Stimulated activated naive CD4-positive, alpha-beta T cell treated with Interleukin-2 at 50 U/mL for 16 hours (primary cell): ENCODE data around the gene POLR3B.
A peak's percentile ranks its signal among the peaks of the same experiment; 100 is the strongest.
"Not testable (repeated sequence)": the region's sequence is repeated elsewhere in the genome, so short reads cannot be mapped to it uniquely, and the experiment has no call there.

ENCODE experiments used
- DNase-seq: peaks from one replicate; lab custom pipeline; 2025; lab: John Stamatoyannopoulos, UW

POLR3B gene

DNA sequence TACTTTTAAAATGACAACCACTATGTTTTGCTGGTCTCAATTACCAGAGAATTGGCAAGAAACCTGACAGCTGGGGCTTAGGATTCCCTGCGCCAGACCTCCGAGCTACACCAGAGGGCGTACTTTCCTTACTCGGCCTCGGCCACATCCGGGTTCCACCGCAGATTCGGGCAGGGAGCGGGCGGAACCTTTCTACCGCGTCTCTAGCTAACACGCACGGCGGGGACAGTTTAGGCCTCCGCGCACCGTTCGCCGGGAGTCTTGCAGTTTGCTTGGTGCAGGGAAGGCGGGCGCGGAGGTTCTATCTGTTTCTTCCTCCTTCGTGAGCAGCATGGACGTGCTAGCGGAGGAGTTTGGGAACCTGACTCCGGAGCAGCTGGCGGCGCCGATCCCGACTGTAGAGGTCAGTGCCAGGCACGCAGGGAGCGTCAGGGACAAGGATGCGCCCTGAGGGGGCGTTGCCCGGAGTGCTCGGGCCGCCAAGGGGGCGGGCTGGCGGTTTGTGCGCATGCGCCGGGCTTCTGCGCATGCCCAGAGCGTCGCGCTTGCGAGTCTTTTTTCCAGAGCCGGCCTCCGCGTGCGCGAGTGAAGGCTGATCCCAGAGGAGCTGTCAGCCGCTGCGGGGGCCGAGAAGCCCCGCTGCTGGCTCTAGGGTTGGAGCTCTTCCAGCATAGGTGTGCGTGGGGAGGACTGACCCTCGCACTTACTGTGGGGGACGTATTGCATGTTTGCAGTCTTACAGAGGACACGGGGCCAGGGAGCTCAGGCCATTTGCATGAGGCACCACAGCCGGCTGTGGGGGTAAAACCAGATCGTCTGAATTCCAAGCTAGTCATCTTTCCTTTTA is at the start of gene POLR3B:
Gene POLR3B (plus strand): TSS at position 200 of the 847 bp plus-strand sequence. CDS start 132 bp downstream, at position 332.
- peak; percentile 95 for DNase-seq

GRCh38 chr12:106308121-106308520 is 49.4 kb upstream of the POLR3B start:
- DNase-seq: no peak

DNA sequence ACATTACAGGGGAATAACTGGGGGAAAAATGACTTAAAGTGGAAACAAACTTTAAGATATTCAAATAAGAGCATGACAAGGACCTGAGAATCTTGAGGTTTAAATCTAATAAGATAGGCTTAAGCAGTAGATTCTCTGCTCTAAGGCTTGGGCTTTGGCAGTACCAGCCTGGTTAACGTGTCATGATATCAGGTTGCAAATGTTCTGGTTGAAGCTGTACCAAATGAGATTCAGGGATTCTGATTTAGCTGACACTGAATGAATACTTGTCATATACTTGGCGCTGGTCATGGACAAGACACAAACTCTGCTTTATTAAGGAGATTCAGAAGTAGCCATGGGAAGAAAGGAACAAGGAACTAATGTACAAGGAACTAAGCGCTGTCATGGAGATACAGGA is 48.9 kb upstream of the POLR3B start:
- DNase-seq: no peak

- no peak for DNase-seq
Observed at GRCh38 chr12:106309671-106310505, 47.7 kb upstream of the POLR3B start.

GRCh38 chr12:106310687-106311086 is 46.9 kb upstream of the POLR3B start:
- DNase-seq: no peak

- DNase-seq: no peak
Observed at GRCh38 chr12:106311139-106311538, 46.4 kb upstream of the POLR3B start.

GRCh38 chr12:106313413-106313812 is 44.1 kb upstream of the POLR3B start:
- not testable (repeated sequence) for DNase-seq

GRCh38 chr12:106315523-106315922 is 42.0 kb upstream of the POLR3B start:
- DNase-seq: no peak

DNA sequence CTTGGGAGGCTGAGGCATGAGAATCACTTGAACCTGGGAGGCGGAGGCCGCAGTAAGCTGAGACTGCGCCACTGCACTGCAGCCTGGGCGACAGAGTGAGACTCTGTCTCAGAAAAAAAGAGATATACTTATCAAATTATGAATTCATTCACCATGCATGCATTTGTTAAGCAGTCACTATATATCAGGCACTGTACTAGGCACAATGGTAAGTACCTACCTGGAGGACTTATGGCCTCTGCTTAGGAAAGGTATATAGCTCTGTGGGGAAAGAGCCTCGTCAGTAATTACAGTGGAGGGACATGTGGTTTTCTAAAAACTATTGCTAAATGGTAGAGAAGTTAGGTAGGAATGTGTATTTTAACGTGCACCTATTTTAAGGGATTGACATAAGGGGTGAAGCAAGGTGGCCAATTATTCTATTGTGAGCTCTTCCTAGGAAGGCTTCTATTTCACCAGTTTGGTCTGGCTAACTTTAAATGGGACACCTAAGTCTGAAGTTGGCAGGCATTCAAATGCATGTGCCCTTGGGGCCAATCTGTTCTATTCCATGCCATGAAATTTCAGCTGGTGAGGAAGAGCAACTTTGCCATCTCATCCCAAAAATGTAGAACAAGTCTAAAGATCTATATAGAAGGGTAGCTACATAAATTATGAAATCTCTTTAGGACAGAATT is 40.0 kb upstream of the POLR3B start:
- no peak for DNase-seq

- no peak for DNase-seq
Observed at GRCh38 chr12:106321139-106321850, 36.3 kb upstream of the POLR3B start.

DNA sequence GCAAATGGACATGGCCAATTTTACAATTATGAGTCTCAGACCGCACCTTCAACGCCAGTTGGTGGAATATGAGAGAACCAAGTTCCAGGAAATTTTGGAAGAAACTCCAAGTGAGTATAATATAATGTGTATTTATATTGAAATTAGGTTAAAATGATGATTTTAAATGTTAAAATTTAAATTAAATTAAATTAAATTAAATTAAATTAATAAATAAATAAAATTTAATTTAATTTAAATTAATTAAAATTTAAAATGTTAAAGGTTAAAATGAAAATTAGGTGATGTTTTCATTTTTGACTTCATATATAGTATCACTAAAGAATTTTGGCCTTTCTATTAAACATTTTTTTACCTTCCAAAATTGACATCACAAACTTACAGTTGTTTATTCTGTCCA is 34.0 kb upstream of the POLR3B start:
- no peak for DNase-seq

DNA sequence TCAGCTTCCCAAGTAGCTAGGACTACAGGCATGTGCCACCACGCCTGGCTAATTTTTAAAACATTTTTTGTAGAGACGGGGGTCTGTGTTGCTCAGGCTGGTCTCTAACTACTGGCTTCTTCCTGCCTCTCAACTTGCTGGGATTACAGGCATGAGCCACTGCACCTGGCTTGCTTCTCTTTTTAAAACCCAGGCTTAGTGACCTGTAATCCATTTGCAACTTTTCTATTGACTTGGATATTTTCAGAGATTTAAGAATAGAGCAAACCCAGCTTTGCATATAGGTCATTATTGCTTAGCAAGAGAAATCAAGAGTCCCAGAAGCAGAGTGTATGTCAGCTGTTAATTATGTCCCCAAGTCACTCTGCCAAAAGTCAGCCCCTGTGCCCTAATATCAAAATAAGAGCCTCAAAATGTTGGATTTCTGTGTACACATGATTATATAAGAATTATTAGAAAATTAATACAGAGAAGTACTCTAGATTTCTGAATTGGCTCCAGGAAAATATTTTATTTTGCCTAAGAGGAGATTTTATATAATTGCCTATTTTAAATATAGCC is 30.2 kb upstream of the POLR3B start:
- no peak for DNase-seq

- no peak for DNase-seq
Observed at GRCh38 chr12:106328735-106329134, 28.8 kb upstream of the POLR3B start.

DNA sequence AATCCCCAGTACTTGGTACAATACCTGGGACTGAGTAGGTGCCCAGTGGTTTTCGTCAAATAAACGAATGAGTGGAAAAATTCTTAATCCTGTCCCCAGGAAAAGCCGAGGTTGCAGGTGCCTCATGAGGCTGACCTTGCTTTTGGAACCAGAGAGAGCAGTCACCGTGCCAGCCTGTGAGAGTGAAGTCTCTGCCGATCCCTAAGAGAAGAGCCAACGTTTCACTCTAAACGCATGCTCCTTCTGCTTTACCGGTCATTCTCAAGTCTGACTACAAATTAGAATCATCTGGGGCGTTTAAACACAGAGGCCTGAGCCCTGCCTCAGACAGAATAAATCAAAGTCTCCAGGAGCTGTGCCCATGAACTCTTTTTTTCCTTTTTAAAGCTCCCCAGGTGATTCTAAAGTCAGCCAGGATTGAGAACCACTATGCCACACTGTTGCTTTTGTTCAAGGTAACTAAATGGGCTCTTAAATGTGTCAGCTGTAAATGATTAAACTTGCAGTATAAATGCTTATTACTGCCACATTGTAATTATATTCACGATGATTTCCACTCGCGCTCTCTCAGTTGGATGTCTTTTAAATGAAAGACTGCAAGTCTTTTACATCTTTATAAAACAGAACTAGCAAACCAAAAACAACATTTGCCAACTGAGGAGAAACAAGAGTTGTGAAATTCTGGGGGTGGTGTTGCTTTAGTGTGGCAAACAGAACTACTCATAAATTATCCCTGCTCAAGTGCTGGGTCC is 28.1 kb upstream of the POLR3B start:
- no peak for DNase-seq

- no peak for DNase-seq
Observed at GRCh38 chr12:106331599-106331998, 25.9 kb upstream of the POLR3B start.

DNA sequence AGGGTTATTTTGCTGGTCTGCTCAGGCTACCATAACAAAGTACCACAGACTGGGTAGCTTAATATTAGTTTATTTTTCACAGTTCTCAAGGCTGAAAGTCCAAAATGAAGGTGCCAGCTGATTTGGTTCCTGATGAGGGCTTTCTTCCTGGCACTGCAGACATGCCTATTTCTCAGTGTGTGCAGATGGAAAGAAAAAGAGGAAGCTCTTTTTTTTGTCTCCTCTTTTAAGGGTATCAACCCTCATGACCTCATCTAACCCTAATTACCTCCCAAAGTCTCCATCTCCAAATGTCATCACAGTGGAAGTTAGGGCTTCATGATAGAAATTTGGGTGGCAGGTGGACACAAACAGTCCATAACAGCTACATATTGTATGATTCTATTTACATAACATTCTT is 25.0 kb upstream of the POLR3B start:
- DNase-seq: no peak

DNA sequence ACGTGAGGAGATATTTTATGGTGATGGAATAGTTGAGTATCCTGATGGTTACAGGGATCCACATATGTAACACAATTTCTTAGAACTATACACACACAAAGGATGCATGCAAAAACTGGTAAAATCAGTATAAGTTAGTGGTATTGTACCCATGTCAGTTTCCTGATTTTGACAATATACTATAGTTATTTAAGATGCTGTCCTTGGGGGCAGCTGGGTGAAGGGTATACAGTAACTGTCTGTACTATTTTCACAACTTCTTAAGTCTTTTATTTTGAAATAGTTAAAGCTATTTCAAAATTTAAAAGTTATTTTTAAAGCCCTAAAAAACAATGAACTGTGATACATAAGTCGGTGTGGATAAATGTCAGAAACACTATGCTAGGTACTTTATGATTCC is 24.5 kb upstream of the POLR3B start:
- no peak for DNase-seq

- no peak for DNase-seq
Observed at GRCh38 chr12:106333756-106334155, 23.8 kb upstream of the POLR3B start.

GRCh38 chr12:106341086-106341877 is 16.3 kb upstream of the POLR3B start:
- DNase-seq: no peak
